Inferior parietal cortex (tissue), 1 donor: ENCODE measurements around the gene GNG3.
"Not testable (repeated sequence)": the region's sequence is repeated elsewhere in the genome, so short reads cannot be mapped to it uniquely, and the experiment has no call there.

Experiments used
- DNase-seq: peaks from one replicate; pipeline ENCODE4 v3.0.0-alpha.2; 2016; ENCODE audit errors: extremely low spot score

The GNG3 gene

GRCh38 chr11:62687508-62688396 is 19.7 kb upstream of the GNG3 start:
- no peak for DNase-seq

GRCh38 chr11:62688491-62688890 is 19.0 kb upstream of the GNG3 start:
- no peak for DNase-seq

- DNase-seq = no peak
These were observed 17.9 kb upstream of the GNG3 start, which contains the start of gene LRRN4CL for GRCh38 chr11:62689421-62690183. Gene LRRN4CL, minus strand, starts transcription at chr11:62689530. Its CDS starts 1,022 bp downstream, at chr11:62688508.

- not testable (repeated sequence) for DNase-seq
These were observed 13.9 kb upstream of the GNG3 start for GRCh38 chr11:62693624-62694023.

- peak; percentile 81 for DNase-seq
These were observed 12.9 kb upstream of the GNG3 start for GRCh38 chr11:62694455-62695167.

- DNase-seq = no peak
These were observed 5.2 kb upstream of the GNG3 start for GRCh38 chr11:62702246-62702645.

GRCh38 chr11:62703921-62704320 is 3.6 kb upstream of the GNG3 start:
- not testable (repeated sequence) for DNase-seq

- DNase-seq = no peak
These were observed 2.1 kb upstream of the GNG3 start for GRCh38 chr11:62705413-62705812.

- DNase-seq = peak; percentile 93
These were observed 1.3 kb upstream of the GNG3 start for GRCh38 chr11:62705880-62706849.

GRCh38 chr11:62706850-62707247 is 627 bp upstream of the GNG3 start:
- no peak for DNase-seq

- peak; percentile 24 for DNase-seq
These were observed 916 bp downstream of the GNG3 start for GRCh38 chr11:62708392-62708791.

- DNase-seq = no peak
These were observed 1.3 kb downstream of the GNG3 start for GRCh38 chr11:62708793-62709192.

GRCh38 chr11:62709247-62710000 is 1.9 kb downstream of the GNG3 start:
- DNase-seq = peak; percentile 98

GRCh38 chr11:62710001-62710345 is 2.5 kb downstream of the GNG3 start:
- no peak for DNase-seq

- no peak for DNase-seq
These were observed 4.9 kb downstream of the GNG3 start for GRCh38 chr11:62712276-62712812.

- DNase-seq = no peak
These were observed 5.4 kb downstream of the GNG3 start for GRCh38 chr11:62712861-62713260.

- no peak for DNase-seq
These were observed 5.9 kb downstream of the GNG3 start for GRCh38 chr11:62713343-62713742.

- DNase-seq = no peak
These were observed 8.0 kb downstream of the GNG3 start for GRCh38 chr11:62715150-62716130.

GRCh38 chr11:62716206-62716605 is 8.7 kb downstream of the GNG3 start:
- DNase-seq = no peak
